ENCODE results near the gene SMC5.

DNA sequence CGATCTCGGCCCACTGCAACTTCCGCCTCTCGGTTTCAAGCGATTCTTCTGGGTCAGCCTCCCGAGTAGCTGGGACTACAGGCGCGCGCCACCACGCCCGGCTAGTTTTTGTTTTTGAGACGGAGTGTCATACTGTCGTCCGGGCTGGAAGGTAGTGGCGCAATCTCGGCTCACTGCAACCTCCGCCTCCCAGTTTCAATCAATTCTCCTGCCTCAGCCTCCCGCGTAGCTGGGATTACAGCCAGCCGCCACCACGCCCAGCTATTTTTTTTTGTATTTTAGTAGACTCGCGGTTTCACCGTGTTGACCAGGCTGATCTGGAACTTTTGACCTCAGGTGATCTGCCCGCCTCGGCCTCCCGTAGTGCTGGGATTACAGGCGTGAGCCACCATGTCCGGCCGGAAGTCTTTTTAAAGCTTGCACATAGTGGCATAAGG, 1.2 kb downstream of the SMC5 start:
- TF ChIP-seq TOX (CRISPR knock-in tag; IDR thresholded peaks at IDR 0.05; ENCODE audit: borderline replicate concordance): no peak
- no peak for TF ChIP-seq TCF4 (CRISPR knock-in tag; IDR thresholded peaks at IDR 0.05; ENCODE audit: borderline replicate concordance)
- TF ChIP-seq, protein P1, sequence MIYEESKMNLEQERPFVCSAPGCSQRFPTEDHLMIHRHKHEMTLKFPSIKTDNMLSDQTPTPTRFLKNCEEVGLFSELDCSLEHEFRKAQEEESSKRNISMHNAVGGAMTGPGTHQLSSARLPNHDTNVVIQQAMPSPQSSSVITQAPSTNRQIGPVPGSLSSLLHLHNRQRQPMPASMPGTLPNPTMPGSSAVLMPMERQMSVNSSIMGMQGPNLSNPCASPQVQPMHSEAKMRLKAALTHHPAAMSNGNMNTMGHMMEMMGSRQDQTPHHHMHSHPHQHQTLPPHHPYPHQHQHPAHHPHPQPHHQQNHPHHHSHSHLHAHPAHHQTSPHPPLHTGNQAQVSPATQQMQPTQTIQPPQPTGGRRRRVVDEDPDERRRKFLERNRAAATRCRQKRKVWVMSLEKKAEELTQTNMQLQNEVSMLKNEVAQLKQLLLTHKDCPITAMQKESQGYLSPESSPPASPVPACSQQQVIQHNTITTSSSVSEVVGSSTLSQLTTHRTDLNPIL (CRISPR knock-in tag; IDR thresholded peaks at IDR 0.05; ENCODE audit: low read depth): no peak
- TF ChIP-seq ISL1 (CRISPR knock-in tag; IDR thresholded peaks at IDR 0.05): no peak
- TF ChIP-seq ZFP30 (CRISPR knock-in tag; IDR thresholded peaks at IDR 0.05): no peak
- no peak for TF ChIP-seq ARNTL (CRISPR knock-in tag; IDR thresholded peaks at IDR 0.05; ENCODE audit: borderline replicate concordance, low read depth)
- no peak for TF ChIP-seq ZFP3 (CRISPR knock-in tag; IDR thresholded peaks at IDR 0.05)
- TF ChIP-seq, protein P2, sequence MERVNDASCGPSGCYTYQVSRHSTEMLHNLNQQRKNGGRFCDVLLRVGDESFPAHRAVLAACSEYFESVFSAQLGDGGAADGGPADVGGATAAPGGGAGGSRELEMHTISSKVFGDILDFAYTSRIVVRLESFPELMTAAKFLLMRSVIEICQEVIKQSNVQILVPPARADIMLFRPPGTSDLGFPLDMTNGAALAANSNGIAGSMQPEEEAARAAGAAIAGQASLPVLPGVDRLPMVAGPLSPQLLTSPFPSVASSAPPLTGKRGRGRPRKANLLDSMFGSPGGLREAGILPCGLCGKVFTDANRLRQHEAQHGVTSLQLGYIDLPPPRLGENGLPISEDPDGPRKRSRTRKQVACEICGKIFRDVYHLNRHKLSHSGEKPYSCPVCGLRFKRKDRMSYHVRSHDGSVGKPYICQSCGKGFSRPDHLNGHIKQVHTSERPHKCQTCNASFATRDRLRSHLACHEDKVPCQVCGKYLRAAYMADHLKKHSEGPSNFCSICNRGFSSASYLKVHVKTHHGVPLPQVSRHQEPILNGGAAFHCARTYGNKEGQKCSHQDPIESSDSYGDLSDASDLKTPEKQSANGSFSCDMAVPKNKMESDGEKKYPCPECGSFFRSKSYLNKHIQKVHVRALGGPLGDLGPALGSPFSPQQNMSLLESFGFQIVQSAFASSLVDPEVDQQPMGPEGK (CRISPR knock-in tag; IDR thresholded peaks at IDR 0.05; ENCODE audit: borderline replicate concordance): no peak
- TF ChIP-seq, protein P3, sequence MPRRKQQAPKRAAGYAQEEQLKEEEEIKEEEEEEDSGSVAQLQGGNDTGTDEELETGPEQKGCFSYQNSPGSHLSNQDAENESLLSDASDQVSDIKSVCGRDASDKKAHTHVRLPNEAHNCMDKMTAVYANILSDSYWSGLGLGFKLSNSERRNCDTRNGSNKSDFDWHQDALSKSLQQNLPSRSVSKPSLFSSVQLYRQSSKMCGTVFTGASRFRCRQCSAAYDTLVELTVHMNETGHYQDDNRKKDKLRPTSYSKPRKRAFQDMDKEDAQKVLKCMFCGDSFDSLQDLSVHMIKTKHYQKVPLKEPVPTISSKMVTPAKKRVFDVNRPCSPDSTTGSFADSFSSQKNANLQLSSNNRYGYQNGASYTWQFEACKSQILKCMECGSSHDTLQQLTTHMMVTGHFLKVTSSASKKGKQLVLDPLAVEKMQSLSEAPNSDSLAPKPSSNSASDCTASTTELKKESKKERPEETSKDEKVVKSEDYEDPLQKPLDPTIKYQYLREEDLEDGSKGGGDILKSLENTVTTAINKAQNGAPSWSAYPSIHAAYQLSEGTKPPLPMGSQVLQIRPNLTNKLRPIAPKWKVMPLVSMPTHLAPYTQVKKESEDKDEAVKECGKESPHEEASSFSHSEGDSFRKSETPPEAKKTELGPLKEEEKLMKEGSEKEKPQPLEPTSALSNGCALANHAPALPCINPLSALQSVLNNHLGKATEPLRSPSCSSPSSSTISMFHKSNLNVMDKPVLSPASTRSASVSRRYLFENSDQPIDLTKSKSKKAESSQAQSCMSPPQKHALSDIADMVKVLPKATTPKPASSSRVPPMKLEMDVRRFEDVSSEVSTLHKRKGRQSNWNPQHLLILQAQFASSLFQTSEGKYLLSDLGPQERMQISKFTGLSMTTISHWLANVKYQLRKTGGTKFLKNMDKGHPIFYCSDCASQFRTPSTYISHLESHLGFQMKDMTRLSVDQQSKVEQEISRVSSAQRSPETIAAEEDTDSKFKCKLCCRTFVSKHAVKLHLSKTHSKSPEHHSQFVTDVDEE (CRISPR knock-in tag; IDR thresholded peaks at IDR 0.05): no peak
- TF ChIP-seq PPARA (CRISPR knock-in tag; IDR thresholded peaks at IDR 0.05; ENCODE audit: borderline replicate concordance): no peak
- no peak for TF ChIP-seq ZC3H10 (CRISPR knock-in tag; IDR thresholded peaks at IDR 0.05)

Data from SK-N-SH treated with all-trans-retinoic acid at 6 μM for 48 hours (cell line).